HG02571 (cell line): ENCODE measurements around the gene SKIL.

Source experiments
- ATAC-seq: cut with Tn5 transposase; IDR thresholded peaks from one replicate; pipeline ENCODE4 v1.9.1; 2021; ENCODE audit warnings: mild to moderate bottlenecking, moderate library complexity; ENCODE audit not compliant: unreplicated experiment

SKIL gene

DNA sequence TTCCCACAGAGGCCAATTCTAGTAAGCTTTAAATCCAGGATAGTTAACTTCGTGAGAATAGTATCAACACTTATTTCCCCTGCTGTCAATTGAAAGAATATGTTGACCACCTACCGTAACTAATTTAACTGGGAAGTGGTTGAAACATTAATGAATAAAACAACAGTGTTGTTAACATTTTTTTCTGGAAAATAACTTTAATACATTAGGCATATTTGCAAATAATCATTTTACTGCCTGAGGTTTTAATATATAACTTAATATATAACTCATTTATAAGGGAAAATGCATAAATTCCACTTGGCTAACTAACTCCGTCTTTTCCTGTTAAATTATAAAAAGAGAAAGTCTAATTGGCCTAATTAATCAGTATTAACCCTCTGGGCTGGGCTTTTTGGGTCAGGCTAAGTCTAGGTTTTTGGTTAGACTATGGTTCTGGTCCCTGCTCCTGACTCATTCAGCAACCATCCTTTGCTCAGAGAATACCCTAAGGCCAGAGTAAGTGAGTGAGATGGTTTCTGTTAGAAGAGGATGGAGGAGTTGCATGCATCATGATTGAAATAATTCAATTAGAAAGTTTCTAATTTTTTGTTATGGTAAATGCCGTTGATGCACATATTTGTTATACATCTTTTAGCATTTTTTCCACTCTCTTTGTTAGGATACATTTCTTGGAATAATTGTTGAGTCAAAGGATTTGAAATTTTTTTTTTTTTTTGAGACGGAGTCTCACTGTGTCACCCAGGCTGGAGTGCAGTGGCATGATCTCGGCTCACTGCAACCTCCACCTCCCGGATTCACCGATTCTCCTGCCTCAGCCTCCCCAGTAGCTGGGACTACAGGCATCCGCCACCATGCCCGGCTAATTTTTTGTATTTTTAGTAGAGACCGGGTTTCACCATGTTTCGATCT is 10.8 kb upstream of the SKIL start:
- ATAC-seq = no peak

DNA sequence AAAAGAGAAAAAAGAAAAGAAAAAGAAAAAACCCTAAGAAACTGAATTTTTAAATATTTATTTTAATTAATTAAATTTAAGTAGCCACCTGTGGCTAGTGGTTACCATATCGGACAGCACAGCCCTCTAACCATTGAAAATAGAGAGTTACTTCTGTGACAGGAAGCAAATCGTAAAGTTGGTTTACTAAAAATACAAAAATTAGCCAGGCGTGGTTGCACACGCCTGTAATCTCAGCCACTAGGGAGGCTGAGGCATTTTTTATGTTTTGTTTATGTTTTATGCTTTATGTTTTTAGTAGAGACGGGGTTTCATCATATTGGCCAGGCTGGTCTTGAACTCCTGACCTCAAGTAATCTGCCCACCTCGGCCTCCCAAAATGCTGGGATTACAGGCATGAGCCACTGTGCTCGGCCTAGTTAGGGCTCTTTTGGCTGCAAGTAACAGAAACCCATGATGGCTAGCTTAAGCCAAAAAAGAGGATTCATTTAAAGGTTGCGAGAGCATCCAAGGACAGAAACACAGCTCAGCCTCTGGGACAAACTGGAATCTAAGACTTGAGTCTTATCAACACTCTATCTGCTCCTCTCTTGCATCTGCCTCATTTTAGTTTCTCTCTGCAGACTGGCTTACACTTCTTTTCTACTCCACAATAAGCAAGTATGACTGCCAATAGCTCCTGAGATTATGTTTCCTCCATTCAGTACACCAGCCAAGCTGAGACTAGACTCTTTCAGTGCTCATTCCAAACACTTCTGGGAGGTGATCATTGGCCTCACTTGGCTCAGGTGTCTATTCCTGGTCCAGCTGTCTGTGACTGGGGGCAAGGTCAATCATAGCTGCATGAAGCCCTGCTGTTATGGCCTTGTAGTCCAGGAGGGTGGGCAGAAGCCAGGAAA is 6.8 kb upstream of the SKIL start:
- ATAC-seq = no peak

DNA sequence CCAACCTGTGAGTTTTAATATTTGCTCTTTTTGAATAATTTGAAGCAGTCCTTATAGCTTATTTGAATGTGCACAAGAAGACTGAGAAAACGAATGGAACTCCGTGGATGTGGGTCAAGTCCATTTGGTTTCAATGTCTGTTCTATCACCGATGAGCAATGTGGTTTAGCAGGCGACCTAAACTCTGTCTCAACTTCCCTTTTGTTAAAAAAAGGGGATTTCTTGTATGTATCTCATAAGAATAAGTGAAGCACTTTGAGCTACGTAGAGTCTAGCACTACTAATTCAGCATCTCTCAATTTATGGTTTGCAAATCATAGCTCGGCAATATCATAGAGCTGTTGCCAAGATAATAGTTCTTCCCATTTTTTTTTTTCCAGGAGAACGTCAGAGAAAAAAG is 4.6 kb upstream of the SKIL start:
- ATAC-seq = no peak

DNA sequence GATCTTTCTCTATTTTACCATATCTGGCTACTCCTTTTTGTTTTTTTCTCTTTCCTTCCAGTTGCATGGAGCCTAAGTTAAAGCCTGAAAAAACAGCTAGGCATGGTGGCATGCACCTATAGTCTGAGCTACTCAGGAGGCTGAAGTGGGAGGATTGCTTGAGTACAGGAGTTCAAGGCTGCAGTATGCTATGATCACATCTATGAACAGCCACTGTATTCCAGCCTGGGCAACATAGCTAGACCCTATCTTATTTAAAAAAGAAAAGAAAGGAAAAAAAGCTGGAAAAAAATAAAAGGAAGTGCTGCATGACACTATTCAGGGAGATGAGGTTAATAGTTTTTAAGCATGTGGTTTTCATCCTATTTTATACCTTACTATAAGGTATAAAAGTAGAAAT is 4.0 kb upstream of the SKIL start:
- no peak for ATAC-seq

DNA sequence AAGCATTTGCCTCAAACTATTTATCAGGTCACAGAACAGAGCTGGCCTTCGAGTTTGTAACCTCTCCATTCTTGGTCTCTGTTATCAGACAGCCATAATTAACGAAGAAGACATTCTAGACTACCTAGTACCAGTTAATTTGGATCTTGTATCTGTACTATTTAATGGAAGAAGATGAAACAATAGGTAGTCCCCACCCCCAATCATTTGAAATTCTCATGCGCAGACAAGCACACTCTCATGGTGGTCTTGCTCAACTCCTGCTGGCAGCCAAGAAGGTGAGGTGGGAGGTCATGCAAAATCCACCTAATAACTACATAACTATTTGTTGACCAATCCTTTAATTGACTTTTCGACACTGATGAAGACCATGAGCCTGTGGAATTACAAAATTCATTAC is 2.8 kb upstream of the SKIL start:
- ATAC-seq = no peak

DNA sequence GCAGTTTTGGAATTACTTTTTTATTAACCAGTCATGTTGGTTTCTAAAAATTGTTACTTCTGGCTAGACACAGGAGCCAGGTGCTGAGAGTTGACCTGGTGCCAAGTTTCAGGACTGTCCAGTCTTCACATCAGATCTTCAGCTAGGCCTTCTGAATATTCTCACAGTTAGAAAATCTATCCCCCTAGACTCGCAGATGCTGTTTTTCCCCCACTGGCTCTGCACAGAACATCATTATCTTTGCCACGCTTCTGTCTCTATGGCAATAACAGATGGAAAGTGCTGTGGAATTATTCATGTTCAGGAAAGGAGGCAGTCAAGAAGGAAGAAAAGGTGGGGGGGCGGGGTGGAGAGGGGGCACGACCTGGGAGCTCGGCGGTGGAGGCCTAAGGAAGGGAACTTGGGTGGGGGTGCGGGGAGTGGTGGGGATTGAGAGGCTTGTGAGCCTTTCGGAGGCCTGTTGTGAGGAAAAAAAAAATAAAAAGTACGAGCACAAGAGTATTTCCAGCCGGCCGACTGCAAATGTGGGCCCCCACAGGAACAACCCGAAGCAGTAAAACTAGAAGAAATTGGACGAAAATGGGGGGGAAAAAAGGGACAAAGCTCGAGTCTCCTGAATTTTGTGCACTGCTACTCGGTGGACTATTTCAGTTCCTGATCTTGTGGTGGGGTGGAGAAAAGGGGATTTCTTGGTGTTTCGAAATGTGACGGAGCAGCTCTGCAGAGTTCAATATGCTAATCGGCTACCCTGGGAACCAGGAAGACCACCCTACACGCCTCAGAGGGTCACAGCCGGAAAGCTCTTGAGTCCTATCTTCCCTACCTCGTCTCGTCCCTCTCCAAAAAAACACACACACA is 1.5 kb upstream of the SKIL start:
- ATAC-seq = peak; percentile 17

DNA sequence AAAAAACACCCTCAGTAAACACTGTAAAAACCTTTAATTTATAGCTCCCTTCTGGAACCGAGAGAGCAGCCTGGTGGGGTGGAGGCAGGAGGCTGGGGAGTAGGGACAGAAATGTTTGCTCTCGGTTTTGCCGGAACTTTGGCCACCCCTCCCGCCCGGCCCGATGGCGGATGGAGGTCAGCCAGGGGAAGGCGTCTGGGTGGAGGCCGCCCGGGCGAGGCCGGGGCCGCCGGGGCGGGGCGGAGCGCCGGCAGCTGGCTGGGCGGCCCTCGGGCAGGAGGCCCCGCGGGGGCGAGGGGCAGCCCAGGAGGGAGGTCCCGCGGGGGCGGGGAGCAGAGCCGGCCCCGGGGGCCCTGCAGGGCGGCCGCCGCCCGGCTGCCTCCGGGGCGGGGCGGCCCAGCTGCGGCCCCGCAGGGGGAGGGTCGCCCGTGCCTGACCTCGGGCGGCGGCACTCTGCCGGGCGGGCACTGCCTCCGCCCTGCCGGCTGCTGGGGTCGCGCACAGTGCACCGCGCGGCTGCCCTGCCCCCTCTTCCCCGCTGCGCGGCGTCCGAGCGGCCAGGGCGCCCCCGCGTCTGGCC is 829 bp upstream of the SKIL start:
- peak; percentile 42 for ATAC-seq

DNA sequence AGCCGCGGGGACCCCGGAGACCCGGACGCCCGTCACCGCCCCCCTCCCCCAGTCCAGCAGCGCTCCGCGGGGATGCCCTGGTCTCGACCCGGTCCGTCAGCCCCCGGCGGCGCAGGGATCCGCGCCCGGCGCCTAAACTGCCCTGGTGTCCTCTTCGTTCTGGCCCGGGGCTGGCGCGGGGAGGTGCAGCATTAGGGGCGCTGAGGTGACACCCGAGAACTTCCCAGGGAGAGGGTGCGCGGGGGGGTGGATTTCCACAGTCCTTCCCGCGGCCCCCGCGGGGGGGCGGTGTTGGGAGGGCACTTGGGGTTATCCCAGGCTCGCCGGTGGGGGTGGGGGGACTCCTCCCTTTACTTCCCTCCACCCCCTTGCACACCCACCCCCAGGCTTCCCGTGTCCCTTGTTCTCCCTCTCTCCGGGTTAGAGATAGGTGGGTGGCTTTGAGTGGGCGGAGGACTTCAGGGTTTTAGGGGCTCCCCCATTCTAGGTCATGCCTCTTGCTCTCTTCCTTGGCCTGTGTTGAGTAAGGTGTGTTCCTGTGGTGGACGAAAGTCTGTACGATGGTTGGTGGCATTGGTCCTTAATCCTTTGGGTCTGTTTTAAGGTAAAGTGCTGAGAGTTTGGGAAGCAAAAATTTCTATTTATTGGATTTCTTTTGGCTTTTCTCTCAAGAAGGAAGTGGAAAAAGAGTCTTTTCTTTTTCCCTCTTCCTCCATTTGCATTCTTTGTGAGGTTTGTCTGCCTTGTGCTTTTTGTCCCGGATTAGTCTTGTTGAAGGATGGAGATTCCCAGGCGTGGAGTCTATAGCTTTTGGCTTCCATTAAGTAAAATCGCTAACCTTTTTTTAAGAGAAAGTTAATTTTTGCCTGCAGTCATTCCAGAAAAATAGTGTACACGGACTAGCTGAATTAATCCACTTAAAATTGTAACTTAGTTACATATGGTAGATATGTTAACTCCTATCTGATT is 811 bp downstream of the SKIL start:
- ATAC-seq = peak; percentile 19

DNA sequence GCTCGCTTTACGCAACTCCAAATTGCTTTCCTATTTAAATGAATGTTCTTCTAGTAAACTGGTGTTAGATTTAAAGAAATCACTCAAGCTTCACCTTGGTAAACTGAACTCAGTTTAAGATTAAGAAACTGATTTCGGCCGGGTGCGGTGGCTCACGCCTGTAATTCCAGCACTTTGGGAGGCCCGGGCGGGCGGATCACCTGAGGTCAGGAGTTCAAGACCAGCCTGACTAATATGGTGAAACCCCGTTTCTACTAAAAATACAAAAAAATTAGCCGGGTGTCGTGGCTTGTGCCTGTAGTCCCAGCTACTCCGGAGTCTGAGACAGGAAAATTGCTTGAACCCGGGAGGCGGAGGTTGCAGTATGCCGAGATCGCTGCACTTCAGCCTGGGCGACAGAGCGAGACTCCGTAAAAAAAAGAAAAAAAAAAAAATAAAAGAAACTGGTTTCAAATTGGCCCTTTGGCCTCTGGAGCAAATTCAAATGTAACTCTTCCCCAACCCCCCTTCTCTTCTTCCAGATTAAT is 1.7 kb downstream of the SKIL start:
- no peak for ATAC-seq

DNA sequence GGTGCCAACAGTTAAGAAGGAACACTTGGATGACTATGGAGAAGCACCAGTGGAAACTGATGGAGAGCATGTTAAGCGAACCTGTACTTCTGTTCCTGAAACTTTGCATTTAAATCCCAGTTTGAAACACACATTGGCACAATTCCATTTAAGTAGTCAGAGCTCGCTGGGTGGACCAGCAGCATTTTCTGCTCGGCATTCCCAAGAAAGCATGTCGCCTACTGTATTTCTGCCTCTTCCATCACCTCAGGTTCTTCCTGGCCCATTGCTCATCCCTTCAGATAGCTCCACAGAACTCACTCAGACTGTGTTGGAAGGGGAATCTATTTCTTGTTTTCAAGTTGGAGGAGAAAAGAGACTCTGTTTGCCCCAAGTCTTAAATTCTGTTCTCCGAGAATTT is 3.0 kb downstream of the SKIL start:
- ATAC-seq = no peak

DNA sequence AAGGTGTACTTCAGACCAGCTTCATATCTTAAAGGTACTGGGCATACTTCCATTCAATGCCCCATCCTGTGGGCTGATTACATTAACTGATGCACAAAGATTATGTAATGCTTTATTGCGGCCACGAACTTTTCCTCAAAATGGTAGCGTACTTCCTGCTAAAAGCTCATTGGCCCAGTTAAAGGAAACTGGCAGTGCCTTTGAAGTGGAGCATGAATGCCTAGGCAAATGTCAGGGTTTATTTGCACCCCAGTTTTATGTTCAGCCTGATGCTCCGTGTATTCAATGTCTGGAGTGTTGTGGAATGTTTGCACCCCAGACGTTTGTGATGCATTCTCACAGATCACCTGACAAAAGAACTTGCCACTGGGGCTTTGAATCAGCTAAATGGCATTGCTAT is 3.4 kb downstream of the SKIL start:
- no peak for ATAC-seq

DNA sequence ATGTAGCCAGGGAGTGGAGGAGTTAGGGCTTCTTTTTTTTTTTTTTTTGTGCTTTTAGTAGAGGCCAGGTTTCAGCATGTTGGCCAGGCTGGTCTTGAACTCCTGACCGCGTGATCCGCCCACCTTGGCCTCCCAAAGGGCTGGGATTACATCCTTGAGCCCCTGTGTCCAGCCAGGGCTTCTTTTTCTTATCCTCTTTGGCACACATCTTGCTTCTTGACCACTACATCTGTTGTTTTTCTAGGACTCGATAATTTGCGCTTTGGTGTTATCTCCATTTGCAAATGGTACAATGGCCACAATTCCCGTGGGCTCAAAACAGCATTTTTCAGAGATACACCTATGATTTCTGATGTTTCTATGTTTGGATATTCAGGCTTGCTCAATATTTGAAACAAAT is 4.2 kb downstream of the SKIL start:
- ATAC-seq = no peak

DNA sequence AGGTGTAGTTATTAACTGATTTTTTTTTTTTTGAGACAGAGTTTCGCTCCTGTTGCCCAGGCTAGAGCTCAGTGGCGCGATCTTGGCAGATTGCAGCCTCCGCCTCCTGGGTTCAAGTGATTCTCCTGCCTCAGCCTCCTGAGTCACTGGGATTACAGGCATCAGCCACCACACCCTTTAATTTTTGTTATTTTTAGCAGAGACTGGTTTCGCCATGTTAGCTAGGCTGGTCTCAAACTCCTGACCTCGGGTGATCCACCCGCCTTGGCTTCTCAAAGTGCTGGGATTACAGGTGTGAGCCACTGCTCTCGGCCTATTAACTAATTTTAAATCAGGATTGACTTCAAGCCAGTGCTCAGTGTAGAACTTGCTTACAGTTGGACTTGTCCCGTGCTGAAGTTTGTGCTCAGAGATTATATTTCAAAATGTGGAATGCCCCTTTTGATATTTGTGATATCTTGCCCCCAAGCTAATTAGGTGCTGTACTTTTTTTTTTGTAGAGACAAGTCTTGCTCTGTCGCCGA is 6.0 kb downstream of the SKIL start:
- ATAC-seq = no peak

DNA sequence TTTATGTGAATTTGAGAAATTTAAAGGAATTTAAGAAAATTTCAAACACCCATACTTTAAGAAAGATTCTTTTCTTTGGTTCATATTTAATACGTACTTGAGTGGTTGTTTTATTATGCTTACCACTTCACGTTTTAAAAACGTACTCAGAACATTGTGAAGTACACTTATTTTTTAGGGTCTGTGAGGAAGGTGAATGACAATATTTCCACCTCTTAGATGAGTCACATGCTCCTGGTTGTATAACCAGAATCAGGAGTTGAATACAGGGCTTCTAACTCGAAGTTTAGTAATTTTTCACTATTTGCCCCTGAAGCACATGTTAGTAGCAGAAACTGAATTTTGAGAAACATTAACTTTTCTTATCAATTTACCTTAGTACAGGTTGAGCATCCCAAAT is 7.5 kb downstream of the SKIL start:
- no peak for ATAC-seq

DNA sequence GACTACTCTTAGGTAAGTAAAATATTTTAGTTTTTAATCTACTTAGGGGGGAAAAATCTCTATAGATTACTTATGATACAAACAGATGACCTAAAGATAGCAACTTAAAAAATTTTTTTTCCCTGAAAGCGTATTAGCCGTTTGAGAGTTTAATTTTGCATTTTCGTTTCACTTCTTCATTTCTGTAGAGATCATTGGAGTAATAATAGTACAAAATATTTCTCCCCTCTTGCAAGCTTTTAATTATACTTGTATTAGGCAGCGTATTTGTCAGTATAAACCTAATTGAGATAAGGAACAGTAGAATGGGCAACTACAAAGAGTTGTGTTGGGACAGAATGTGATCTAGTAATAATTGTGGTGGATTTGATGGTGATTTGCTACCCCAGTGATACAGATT is 10.3 kb downstream of the SKIL start:
- no peak for ATAC-seq

DNA sequence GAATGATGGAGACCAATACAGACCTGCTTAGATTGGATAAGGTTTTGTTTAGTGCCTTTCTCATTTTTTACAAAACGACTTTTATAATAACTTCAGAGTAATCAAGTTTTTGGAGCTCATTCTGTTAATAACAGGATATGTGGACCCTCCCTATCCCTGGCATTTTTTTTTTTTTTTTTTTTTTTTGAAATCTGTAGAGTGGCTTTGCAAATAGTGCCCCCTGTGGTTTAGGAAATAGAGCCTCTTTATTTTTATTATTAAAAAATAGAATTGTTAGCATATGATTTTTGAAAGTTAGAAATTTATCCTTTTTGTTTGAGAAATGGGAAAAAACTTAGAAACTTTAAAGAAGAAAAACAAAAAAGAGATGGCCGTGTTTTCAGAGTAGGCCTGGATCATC is 11.4 kb downstream of the SKIL start:
- ATAC-seq = no peak

DNA sequence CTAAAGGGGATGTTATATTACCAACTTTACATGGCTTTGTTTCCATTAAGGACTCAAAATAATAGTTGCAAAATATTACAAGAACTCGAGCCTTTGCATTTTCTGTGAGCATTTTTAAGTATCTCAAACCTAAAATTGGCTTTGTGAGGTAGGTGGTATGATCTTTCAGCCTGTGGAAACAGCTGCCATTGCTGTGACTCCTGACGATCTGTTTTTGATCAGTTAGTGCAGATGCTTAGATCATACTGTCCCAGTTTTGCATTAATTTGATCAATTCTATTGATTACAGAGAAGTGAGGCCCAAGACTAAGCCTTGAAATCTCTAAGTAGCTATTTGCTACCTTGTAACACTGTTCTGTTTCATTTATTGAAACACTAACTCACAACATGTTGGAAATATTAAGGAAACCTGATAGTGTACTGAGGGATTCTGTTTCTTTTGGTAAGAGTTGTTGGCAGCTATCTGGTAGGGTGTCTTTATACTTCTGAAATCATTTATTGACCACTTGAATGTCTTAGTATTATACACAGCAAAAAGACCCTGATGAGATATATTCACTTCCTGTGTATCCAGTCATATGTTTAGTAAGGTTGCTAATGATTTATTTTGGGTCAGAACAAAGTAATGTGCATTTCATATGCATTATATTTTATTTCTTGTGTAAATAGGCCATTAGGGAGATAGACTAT is 14.8 kb downstream of the SKIL start:
- no peak for ATAC-seq

DNA sequence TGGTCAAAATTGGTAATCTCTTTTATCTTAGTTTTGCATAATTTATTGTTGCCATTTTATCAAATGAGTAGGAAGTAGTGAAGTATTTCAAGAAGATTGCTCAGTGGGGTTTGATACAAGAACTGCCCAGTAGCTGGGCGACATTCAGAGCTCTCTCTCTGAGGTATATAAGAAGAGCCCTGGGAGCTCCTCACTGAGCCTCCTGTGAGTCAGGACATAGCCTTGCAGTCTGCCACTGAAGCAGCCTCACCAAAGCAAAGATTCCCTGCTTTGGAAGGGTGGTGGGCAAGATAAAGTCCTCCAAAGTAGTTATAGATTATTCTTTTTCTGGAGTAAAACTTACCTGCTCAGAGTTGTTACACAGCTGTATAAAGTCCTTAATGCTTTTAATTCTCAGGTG is 26.1 kb downstream of the SKIL start:
- no peak for ATAC-seq
